ENCODE results near the gene FLAD1.

The FLAD1 gene

DNA sequence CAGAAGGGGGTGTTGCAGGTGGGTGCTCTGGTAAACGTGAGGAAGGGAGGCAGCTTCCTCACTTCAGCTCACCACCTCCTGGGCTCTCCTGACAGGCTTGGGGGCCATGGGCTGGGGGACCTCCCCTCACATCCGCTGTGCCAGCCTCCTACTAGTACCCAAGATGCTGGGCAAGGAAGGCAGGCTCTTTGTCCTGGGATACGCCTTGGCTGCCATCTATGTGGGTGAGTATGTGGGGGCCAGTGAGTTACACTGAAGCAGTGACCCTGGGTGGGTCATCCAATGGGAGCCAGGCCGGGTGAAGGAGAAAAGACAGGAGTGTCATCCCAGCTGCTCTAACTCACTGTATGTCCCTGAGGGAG, 56.1 kb downstream of the FLAD1 start:
- no peaks in the 10 kb centered on the region for H3K36me3 ChIP-seq (ENCODE audit: control insufficient read depth in 2 of 2, insufficient read depth in 1 of 2, low read length in 2 of 2)
- H3K4me3 ChIP-seq (ENCODE audit: low read depth, low read length) = no peak overlapping the region
- ChIA-PET POLR2A (no interaction called here), CTCF (interaction anchor here (0.6 to 7.4 kb wide), 6 partner anchors 9 to 85 kb away, joined by 3 to 38 read pairs (median 4); partner anchors contain the start of genes ADAM15 and PYGO2)
- H3K4me1 ChIP-seq (ENCODE audit: control insufficient read depth, insufficient read depth, low read length) = no peaks in the 10 kb centered on the region
- H3K9me3 ChIP-seq (ENCODE audit: control insufficient read depth, insufficient read depth, low read depth, low read length) = no peaks in the 10 kb centered on the region
- no peak overlapping the region for H3K27ac ChIP-seq (ENCODE audit: extremely low read depth, low read depth, low read length)
- TF ChIP-seq ZSCAN5A (tag by site-specific recombination; IDR thresholded peaks at IDR 0.05) (no peak), ZSCAN30 (tag by site-specific recombination; IDR thresholded peaks at IDR 0.05) (no peak), SETDB1 (IDR thresholded peaks at IDR 0.05; ENCODE audit: insufficient read length, low read length) (no peak), CTCF (tag by site-specific recombination; IDR thresholded peaks at IDR 0.05) (no peak), PBX3 (CRISPR knock-in tag; IDR thresholded peaks at IDR 0.05) (no peak), ZNF830 (tag by site-specific recombination; IDR thresholded peaks at IDR 0.05; ENCODE audit: low read depth) (no peak), ZNF157 (tag by site-specific recombination; IDR thresholded peaks at IDR 0.05) (no peak), ZNF600 (tag by site-specific recombination; IDR thresholded peaks at IDR 0.05) (no peak), ZNF37A (tag by site-specific recombination; IDR thresholded peaks at IDR 0.05) (no peak), SCRT2 (tag by site-specific recombination; IDR thresholded peaks at IDR 0.05) (no peak), ZNF16 (tag by site-specific recombination; IDR thresholded peaks at IDR 0.05; ENCODE audit: low read depth) (no peak), KLF16 (tag by site-specific recombination; IDR thresholded peaks at IDR 0.05) (no peak), ZBTB7A (tag by site-specific recombination; IDR thresholded peaks at IDR 0.05; ENCODE audit: low read depth) (no peak), ZNF350 (tag by site-specific recombination; IDR thresholded peaks at IDR 0.05) (no peak), ZNF677 (tag by site-specific recombination; IDR thresholded peaks at IDR 0.05) (no peak)
- TF ChIP-seq, protein P1, sequence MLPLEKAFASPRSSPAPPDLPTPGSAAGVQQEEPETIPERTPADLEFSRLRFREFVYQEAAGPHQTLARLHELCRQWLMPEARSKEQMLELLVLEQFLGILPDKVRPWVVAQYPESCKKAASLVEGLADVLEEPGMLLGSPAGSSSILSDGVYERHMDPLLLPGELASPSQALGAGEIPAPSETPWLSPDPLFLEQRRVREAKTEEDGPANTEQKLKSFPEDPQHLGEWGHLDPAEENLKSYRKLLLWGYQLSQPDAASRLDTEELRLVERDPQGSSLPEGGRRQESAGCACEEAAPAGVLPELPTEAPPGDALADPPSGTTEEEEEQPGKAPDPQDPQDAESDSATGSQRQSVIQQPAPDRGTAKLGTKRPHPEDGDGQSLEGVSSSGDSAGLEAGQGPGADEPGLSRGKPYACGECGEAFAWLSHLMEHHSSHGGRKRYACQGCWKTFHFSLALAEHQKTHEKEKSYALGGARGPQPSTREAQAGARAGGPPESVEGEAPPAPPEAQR (tag by site-specific recombination; IDR thresholded peaks at IDR 0.05) = no peak

- Histone ChIP-seq H3K36me3 (ENCODE audit: control insufficient read depth in 2 of 2, insufficient read depth in 1 of 2, low read length in 2 of 2) (no peaks in the 10 kb centered on the region), H3K4me1 (ENCODE audit: control insufficient read depth, insufficient read depth, low read length) (no peaks in the 10 kb centered on the region), H3K4me3 (ENCODE audit: low read depth, low read length) (no peak overlapping the region), H3K27ac (ENCODE audit: extremely low read depth, low read depth, low read length) (no peak overlapping the region), H3K9me3 (ENCODE audit: control insufficient read depth, insufficient read depth, low read depth, low read length) (no peaks in the 10 kb centered on the region)
- CTCF ChIA-PET = interaction anchor here (0.6 to 9.2 kb wide), 8 partner anchors 8 to 128 kb away, joined by 3 to 94 read pairs (median 4); partner anchors contain the start of gene ADAM15
- POLR2A ChIA-PET = interaction anchor here (0.6 kb wide), 1 partner anchor 33 kb away, joined by 4 read pairs; no protein-coding TSS in a partner anchor
- TF ChIP-seq ZNF416 (tag by site-specific recombination; IDR thresholded peaks at IDR 0.05) = no peak
- TF ChIP-seq REST (tag by site-specific recombination; IDR thresholded peaks at IDR 0.05) = peak; percentile 59; the same call in 1 of the 2 replicates
- no peak for TF ChIP-seq KLF17 (tag by site-specific recombination; IDR thresholded peaks at IDR 0.05)
- 0 out of 2 replicates have a peak, but pooled peaks have one; percentile 18 for TF ChIP-seq ZNF600 (tag by site-specific recombination; IDR thresholded peaks at IDR 0.05)
- TF ChIP-seq ZNF555 (tag by site-specific recombination; conservative IDR thresholded peaks at IDR 0.05) = no peak
- TF ChIP-seq, protein P2, sequence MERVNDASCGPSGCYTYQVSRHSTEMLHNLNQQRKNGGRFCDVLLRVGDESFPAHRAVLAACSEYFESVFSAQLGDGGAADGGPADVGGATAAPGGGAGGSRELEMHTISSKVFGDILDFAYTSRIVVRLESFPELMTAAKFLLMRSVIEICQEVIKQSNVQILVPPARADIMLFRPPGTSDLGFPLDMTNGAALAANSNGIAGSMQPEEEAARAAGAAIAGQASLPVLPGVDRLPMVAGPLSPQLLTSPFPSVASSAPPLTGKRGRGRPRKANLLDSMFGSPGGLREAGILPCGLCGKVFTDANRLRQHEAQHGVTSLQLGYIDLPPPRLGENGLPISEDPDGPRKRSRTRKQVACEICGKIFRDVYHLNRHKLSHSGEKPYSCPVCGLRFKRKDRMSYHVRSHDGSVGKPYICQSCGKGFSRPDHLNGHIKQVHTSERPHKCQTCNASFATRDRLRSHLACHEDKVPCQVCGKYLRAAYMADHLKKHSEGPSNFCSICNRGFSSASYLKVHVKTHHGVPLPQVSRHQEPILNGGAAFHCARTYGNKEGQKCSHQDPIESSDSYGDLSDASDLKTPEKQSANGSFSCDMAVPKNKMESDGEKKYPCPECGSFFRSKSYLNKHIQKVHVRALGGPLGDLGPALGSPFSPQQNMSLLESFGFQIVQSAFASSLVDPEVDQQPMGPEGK (tag by site-specific recombination; IDR thresholded peaks at IDR 0.05) = no peak
Observed at GRCh38 chr1:155040358-155041093, 57.4 kb downstream of the FLAD1 start.

All from HEK293 (cell line).